Stimulated activated CD8-positive, alpha-beta memory T cell treated with anti-CD3 and anti-CD28 coated beads, Interleukin-7, amount 100 ng/mL, for 1 hour (primary cell): Measurements from ENCODE around the gene PSMB9.

Experiments
- DNase-seq, 2 donors: peaks; one replicate each; pipeline ENCODE4 v3.0.0-alpha.2; 2020; ENCODE audit warnings: low read depth in 2 of 2

PSMB9 gene

GRCh38 chr6:32905078-32905477, 51.1 kb downstream of the PSMB9 start:
- DNase-seq = no peak

GRCh38 chr6:32906539-32906938, 52.5 kb downstream of the PSMB9 start:
- no peak for DNase-seq

- no peak for DNase-seq
Observed at GRCh38 chr6:32908897-32909296, 54.9 kb downstream of the PSMB9 start.
